HG03064 (cell line): ENCODE results near the gene MPPE1.
A peak's percentile ranks its signal among the peaks of the same experiment; 100 is the strongest.
"Not testable (repeated sequence)": the region's sequence is repeated elsewhere in the genome, so short reads cannot be mapped to it uniquely, and the experiment has no call there.

Experiments used
- ATAC-seq: cut with Tn5 transposase; IDR thresholded peaks from one replicate; pipeline ENCODE4 v1.9.1; 2021; ENCODE audit warnings: low read depth; ENCODE audit not compliant: unreplicated experiment

MPPE1 gene

DNA sequence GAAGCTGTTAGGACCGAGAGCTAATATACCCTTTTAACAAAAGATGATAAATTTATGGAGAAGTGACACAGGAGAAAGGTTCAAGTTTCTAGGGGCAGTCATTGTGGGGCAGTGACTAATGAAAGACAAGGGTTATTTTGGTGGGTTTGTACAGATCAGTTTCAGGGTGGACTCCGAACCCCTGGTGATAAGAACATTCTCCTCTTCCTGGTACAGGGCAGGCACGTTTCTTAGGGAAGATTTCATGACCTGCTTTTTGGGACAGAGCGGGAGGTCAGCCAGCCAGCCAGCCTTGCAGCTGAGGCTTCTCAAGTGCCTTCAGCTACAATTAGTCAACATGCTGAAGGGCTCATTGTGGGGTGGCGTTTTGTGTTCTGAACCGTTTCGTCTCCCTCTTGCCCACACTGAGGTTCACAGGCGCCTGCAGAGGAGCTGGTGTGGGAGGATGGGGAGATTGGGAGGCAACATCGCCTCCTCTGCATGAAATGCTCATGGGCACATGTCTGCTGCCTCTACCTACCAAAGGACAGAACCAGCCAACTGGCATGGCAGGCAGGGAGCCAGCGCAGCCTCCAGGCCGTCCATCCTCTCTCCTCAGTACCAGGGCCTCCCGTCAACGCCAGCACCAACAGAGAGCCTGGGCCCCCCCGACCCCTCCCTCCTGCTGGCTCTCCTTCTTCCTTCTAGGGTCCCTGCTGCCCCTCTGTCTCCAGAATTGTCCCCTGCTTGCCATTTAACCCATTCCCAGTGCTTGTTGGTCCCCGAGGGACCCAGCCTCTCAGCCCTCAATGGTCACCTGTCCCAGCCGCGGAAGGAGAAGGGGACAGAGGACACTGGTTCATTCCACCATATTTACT is 47.3 kb downstream of the MPPE1 start:
- no peak for ATAC-seq

DNA sequence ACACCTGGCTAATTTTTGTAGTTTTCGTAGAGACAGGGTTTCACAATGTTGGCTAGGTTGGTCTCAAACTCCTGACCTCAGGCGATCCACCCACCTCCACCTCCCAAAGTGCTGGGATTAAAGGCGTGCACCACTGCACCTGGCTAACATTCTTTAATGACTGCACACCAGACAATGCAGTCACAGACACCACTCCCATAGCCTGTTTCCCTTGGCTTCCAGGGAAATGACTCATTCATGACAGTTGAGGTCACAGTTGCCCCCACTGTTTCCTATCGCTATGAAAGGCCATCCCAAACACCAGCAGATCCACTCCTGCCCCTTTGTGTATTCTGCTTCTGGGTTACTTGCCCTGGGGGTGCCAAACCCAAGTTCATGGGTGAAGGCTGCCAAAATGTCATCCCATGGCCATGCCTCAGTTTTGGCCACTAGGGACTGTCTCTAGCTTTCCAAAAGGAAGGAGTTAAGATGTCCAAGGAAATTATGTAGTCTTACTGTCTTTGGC is 48.2 kb downstream of the MPPE1 start:
- no peak for ATAC-seq

DNA sequence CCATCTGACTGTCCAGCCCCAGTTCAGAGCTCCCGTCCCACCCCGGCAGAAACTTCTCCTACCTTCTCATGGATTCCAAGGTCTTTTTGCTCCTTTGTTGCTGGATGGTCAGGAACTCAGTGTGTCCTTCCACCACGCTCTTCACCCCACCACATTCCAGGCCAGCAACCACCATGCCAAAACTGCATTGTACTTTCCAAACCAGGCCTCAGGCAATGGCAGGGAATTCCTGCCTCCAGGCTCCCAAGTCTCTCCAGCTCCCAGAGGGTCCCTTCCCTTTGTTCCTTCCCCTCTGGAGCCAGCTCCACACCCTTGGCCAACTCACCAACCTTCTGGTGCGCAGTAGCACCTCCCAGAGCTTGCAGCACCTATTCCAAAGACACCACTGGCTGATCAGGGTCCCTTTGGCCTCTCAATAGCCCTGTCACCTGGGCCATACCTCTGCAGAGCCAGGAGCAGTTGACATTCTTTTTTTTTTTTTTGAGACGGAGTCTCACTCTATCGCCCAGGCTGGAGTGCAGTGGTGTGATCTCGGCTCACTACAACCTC is 48.8 kb downstream of the MPPE1 start:
- no peak for ATAC-seq

DNA sequence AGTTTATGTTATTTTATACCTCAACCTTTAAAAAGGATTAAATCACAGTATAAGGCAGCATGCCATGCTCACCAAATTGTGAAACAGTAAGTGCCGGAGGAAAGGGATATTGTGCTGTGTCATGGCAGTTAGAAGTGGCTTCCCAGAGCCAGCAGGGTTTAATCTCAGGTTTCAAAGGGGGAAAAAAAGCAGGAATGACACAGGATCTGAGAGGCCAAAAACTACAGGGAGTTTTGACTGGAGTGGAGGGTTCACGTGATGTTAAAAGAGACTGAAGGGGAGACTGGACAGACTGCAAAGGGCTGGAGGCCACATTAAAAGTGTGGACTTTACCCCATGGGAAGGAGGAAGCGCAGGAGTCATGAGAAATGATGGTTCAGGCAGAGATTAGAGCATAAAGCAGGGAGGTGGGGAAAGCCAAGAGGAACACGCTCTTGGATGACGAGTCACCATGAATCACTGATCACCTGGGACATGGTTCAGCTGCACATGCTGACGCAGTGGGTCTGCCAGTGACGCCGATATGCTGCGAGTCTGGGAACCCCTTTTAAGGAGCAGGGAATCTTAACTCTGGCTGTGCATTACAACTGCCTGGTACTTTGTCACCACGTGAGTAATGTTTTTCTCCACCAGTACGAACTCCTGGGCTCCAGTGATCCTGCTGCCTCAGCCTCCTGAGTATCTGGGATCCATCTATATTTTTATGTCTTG is 50.8 kb downstream of the MPPE1 start:
- no peak for ATAC-seq

DNA sequence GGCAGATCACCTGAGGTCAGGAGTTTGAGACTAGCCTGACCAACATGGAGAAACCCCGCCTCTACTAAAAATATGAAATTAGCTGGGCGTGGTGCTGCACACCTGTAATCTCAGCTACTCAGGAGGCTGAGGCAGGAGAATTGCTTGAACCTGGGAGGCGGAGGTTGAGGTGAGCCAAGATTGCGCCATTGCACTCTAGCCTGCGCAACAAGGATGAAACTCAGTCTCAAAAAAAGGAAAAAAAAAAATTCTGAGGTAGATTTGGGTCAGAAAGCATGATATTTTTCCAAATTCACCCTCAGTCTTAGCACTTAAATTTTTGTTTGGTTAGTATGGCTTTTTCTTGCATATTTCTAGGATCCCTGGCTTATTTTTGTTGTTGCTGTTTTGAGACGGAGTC is 53.6 kb downstream of the MPPE1 start:
- not testable (repeated sequence) for ATAC-seq

DNA sequence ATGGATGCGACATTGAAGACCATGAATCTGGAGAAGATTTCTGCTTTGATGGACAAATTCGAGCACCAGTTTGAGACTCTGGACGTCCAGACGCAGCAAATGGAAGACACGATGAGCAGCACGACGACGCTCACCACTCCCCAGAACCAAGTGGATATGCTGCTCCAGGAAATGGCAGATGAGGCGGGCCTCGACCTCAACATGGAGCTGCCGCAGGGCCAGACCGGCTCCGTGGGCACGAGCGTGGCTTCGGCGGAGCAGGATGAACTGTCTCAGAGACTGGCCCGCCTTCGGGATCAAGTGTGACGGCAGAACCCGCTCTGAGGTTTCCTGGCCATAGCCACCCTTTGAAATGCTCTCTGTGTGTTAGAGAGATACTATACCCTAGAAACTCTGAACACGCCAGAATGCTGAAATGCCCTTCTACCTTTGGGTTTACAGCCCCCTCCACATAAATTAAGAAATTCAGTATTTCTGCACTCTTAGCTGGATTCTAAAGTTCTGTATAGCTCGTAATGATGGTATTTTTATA is 56.2 kb downstream of the MPPE1 start:
- no peak for ATAC-seq

DNA sequence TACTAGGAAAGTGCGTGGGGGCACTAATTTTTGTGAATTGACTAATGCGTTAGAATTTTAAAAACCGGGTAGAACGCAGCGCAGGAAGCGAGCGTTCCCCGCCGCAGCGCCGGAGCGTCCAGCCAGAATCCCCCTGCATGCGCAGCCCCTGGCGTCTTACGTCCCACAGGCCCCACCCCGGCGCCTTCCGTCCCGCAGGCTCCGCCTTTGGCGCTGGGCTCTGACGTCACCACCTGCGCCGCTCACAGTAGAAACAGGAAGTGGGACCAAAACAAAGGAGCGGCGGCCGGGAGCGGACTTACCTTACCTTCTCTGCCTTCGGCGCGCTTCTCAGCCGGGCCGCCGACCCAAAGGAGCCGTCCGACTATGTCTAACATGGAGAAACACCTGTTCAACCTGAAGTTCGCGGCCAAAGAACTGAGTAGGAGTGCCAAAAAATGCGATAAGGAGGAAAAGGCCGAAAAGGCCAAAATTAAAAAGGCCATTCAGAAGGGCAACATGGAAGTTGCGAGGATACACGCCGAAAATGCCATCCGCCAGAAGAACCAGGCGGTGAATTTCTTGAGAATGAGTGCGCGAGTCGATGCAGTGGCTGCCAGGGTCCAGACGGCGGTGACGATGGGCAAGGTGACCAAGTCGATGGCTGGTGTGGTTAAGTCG is 56.8 kb downstream of the MPPE1 start, which contains the start of gene CHMP1B:
TSS of gene CHMP1B (plus strand) at position 268 of the 660 bp plus-strand sequence. CDS start at position 367, 99 bp downstream.
- ATAC-seq: peak; percentile 80

DNA sequence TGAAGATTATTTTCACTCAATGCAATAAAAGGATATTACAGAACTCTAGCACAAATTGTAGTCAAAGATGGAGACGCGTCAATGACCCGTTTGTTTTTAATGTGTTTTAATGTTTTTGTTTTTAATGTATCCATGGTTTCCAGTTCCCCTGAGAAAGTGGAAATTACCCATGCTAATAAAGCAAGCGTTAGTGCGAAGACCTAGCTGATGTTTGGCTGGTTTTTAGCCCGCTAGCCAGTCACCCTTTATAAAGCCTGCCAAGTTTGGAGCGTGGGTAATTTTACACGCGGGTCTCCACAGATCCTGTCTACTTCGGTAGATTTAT is 57.3 kb downstream of the MPPE1 start:
- ATAC-seq: peak; percentile 19

DNA sequence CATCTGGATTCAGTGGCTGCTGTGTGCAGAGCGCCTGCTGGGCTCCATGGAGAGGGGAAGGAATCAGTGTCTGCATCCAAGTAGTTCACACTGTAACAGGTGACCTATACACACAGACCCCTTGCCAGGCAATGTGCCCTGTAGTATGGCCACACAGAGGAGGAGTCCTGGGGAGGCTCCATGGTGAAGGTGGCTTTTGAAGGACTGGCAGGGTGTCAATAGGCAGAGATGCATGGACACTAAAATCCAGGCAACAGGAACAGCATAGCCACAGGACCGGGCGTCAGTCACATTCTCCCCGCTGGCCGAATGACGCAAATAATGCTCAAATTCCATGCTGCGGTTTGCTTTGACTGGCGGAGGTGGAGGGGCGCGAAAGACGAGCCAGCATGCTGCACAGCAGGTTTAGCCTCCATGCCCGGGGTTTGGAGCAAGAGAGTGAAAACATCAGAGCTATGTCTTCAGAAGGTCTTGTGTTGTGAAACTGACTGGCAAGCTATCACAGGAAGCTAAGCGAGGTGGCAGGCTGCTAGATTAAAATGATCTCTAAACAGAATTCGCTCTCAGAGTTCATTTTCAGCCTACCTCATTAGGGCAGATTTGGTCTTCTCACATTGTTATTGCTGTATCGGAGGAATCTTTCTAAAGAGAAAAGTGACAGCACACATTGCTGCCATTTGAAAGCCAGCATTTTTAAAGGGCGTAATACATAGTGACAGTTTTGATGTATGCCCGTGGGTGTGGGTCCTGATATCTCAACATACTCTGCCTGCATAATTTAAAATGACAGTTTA is 58.1 kb downstream of the MPPE1 start:
- ATAC-seq: no peak

DNA sequence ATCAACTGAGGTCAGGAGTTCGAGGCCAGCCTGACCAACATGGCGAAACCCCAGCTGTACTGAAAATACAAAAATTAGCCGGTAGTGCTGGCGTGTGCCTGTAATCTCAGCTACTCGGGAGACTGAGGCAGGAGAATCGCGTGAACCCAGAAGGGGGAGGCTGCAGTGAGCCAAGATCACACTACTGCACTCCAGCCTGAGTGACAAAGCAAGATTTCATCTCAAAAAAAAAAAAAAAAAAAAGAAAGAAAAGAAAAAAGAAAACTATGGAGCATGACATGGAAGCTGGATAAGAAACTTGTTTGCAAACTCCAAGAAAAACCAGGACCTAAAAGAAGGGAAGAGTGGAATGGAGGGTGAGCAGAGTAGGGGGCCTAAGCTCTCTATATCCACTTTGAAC is 58.8 kb downstream of the MPPE1 start:
- ATAC-seq: no peak

DNA sequence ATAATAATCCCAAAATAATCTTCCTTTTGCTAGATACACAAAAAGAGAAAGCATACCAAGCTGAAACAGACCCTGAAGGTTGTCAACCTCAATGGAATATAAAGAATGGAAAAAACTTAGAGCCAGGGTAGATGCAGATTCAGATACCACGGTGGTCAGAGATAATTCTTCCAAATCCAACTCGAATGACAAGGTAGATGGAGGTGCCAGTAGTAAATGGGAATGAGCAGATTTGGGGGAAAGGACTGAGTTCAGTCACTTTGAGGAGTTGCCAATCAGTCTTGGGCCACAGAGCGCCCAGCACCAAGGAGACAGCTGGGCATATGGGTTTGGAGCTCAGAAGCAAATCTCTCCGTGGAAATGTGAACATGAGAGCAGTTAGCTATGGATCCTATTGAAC is 60.3 kb downstream of the MPPE1 start:
- no peak for ATAC-seq

DNA sequence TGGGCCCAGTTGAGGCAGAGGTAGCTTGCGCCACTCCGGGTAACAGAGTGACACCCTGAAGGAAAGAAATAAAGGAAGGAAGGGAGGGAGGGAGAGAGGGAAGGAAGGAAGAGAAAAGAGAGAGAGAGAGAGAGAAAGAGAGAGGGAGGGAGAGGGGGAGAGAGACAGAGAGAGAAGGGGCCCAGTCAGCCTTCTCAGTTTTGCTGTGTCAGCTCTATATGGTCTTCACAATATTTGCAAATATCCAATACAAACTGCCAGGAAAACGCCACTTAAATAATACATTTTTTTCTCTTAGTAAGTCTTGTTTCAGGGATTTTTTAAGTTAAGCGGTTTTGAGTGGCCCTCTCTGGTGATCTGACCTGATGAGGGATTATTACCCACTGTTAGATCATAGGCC is 62.5 kb downstream of the MPPE1 start:
- ATAC-seq: no peak

DNA sequence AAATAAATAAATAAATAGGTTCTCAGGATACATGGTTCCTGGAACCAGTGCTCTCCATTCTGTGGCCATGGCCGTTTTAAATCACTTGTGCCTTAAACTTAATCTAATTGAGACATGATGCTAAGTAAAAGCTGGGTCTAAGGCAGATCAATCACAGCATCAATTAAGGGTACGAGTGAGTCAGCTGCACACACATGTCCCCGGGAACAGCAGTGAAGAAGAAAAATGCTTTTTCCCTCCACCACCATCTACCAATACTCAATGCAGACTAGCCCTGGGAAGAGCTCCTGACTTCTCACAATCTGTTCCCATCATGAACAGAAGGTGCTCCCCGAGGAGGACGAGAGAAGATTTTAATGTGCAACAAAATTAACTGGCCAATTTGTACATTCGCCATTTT is 63.7 kb downstream of the MPPE1 start:
- ATAC-seq: no peak

DNA sequence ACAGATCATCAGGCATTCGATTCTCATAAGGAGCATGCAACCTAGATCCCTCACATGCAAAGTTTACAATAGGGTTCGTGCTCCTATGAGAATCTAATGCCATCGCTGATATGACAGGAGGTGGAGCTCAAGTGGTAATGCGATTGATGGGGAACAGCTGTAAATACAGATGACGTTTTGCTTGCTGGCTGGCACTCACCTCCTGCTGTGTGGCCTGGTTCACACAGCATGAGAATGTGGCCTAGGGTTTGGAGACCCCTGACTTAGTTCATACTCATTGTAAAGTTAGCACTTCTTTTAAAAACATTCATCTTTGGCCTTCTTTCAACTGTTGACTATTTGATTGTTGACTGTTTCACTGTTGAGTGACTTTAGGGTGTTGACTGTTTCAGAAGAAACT is 65.6 kb downstream of the MPPE1 start:
- no peak for ATAC-seq

DNA sequence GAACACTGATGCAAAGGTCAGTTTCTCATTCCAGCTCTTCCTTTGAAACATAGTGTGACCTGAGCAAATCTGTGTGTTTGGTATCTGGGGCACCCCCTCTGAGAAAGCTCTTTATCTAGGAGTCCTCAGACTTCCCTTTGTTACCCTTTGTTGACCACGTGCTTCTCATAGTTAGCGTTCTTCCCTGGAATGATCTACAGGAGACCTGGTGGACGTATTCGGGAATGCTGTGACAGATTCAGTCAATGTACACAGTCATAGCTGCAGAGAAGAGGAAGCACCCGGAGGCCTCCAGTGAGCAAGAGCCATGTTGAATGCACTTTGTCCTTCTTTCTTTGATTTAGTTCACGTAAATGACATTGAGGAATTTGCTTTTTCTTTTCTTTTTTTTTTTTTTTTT is 67.6 kb downstream of the MPPE1 start:
- ATAC-seq: no peak

DNA sequence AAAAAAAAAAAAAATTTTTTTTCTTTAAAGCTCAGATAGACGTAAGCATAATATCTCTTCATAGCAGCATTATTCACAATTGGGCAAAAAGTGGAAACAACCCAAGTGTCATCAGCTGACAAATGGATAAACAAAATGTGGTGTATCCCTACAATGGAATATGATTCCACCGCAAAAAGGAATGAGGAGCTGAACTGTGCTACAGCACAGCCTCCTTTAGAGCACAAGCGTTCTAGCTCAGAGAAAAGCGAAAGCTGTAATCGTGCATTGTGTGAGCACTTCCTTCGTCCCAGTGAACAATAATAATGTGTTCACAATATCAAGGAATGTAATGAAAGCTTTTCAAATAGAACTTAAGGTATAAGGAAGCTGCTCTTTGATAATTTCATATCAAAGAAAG is 68.6 kb downstream of the MPPE1 start:
- ATAC-seq: no peak

DNA sequence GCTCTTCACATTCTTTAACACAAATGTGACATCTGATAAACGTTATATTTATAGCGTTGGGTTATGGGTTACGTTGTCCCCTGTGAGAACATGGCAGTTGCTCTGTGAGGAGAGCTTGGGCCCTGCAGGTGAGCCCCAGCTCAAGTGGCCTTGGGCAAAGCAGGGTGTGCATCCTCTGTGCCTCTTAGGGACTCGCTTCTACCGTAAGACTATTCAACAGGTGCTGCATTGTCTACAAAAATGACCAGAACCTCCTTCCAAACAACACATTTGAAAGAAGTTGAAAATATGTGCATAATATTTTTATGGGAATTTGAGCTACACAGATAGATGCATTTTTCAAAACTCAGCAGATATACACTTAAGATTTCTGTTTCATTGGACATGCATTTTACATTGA is 73.3 kb downstream of the MPPE1 start:
- ATAC-seq: no peak
